ENCODE measurements around the gene DNAJB6.

GRCh38 chr7:157370742-157371141, 33.9 kb downstream of the DNAJB6 start:
- TF ChIP-seq CTCF (IDR thresholded peaks at IDR 0.05 in 2 of 3, conservative IDR thresholded peaks at IDR 0.05 in 1 of 3; ENCODE audit: borderline replicate concordance in 1 of 3, insufficient read depth in 1 of 3, low read depth in 2 of 3, low read length in 2 of 3): no peak
- TF ChIP-seq, protein P1, sequence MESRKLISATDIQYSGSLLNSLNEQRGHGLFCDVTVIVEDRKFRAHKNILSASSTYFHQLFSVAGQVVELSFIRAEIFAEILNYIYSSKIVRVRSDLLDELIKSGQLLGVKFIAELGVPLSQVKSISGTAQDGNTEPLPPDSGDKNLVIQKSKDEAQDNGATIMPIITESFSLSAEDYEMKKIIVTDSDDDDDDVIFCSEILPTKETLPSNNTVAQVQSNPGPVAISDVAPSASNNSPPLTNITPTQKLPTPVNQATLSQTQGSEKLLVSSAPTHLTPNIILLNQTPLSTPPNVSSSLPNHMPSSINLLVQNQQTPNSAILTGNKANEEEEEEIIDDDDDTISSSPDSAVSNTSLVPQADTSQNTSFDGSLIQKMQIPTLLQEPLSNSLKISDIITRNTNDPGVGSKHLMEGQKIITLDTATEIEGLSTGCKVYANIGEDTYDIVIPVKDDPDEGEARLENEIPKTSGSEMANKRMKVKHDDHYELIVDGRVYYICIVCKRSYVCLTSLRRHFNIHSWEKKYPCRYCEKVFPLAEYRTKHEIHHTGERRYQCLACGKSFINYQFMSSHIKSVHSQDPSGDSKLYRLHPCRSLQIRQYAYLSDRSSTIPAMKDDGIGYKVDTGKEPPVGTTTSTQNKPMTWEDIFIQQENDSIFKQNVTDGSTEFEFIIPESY (IDR thresholded peaks at IDR 0.05; ENCODE audit: extremely low read depth, insufficient replicate concordance, low read length): no peak
- TF ChIP-seq POLR2A (IDR thresholded peaks at IDR 0.05; ENCODE audit: borderline replicate concordance, extremely low read depth, insufficient read depth, insufficient read length): no peak
- no peak for TF ChIP-seq POLR2AphosphoS5 (IDR thresholded peaks at IDR 0.05; ENCODE audit: low read depth, low read length)
